Iris pigment epithelial cell (primary cell): Measurements from ENCODE around the gene CEP290.
"Not testable (repeated sequence)": the region's sequence is repeated elsewhere in the genome, so short reads cannot be mapped to it uniquely, and the experiment has no call there.

ENCODE experiments used
- DNase-seq: peaks from one replicate; pipeline ENCODE4 v3.0.0-alpha.2; 2011; ENCODE audit warnings: low read depth

The CEP290 gene

DNA sequence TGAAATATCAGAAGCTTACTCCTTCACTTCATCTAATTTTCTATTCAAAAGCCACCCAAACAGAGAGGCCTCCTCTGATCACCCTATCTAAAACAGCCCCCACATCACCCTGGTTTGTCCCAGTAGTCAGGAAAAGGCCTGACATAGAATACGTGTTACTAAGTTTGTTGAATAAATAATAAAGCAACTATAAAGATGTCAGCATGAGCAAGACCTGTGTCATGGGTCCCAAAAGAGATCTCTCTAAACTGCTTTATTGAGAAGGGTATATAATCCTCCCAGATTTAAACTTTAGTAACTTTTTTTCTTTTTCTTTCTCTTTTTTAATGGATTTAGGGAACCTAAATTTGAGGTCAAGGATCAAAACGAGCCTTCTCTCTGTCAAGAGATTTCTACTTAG, 85.3 kb downstream of the CEP290 start:
- DNase-seq = no peak

DNA sequence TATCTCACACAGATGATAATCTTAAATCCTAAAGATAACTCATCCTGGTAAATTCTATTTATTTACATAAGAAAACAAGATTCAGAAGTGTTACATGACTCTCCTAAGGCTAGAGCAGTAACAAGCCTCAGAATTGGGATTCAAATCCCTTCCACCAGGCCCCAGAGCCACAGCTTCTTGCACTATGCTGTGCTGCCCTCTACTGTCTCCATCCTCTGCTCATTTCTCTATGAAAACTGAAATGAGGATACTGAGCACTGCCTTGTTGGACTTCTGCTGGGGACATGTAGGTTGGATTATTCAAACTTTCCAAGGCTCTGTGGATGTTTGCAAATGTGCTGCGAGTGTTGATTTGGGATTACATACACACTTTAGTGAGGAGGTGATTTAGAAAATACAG, 89.2 kb downstream of the CEP290 start:
- peak; percentile 58 for DNase-seq

DNA sequence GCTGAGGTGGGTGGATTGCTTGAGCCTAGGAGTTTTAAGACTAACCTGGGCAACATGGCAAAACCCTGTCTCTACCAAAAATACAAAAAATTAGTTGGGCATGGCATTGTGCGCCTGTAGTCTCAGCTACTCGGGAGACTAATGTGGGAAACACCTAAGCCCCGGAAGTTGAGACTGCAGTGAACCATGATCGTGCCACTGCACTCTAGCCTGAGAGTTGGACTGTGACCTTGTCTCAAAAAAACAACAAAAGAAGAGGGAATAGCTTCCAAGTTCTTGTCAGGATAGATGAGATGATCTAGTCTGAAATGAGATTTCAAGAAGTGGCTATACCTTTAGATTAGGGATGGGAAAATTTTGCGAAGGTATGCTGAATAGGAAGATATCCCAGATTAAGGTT, 97.9 kb downstream of the CEP290 start:
- DNase-seq = no peak

DNA sequence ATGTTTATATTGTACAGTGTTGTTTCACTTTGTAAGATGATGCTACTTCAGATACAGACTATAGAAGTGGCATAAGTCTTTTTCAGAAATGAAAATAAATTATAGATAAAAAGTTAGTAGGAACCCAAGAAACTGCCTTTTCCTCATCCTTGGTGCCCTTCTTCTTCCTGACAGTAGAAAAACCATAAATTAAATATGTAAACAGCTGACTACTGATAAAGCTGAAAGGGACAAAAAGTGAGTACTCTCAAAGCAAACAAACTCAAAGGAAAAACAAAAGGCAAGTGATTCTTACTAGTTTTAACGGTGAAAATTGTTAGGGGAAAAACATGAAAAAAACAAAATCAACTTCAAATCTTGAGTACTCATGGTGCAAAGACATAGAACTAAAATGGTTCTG, 104.1 kb downstream of the CEP290 start:
- no peak for DNase-seq

DNA sequence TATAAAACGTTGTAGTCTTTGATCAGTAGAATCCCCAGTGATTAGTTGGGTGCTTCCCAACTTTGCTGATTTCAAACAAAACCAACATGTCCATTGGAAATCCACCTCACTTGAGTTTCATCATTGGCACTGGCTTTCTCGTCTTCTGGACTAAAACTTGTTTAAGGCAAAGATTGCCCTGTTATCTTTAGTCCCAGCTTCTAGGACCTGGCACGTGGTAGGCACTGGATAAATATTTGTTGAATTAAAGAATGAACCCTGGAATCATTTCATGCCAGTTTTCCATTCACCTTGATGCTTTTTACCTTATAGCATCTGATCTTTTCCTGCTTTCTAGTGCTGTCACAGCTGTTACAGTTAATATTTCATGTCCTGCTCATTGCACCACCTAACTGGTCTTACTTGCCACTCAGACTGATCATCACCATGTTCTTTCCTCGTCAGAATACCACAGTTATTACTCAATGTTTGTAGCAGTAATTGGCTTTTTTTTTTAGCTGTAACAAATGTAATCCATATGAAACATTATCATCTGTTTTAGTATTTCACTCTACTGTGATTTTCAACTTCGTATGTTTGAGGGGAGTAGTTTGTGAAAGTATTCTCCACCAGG, 105.4 kb downstream of the CEP290 start:
- DNase-seq = peak; percentile 73

DNA sequence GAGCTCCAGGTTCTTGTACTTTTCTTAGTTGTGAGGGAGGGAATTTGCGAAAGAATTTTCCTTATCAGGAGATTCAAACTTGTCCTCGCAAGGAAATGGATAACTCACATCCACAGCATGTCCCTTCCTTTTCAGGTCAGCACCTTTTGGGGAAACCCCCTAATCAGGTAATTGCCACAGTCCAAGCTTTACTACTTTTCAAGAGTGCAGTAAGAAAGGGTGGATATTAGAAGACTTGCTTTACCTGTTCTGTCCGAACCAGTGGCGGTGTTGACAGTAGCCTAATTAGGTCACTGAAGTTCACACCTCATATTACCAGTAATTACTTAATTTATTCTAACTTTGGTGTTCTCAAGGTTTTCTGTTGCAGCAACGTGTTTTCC, 106.0 kb downstream of the CEP290 start:
- DNase-seq = no peak

DNA sequence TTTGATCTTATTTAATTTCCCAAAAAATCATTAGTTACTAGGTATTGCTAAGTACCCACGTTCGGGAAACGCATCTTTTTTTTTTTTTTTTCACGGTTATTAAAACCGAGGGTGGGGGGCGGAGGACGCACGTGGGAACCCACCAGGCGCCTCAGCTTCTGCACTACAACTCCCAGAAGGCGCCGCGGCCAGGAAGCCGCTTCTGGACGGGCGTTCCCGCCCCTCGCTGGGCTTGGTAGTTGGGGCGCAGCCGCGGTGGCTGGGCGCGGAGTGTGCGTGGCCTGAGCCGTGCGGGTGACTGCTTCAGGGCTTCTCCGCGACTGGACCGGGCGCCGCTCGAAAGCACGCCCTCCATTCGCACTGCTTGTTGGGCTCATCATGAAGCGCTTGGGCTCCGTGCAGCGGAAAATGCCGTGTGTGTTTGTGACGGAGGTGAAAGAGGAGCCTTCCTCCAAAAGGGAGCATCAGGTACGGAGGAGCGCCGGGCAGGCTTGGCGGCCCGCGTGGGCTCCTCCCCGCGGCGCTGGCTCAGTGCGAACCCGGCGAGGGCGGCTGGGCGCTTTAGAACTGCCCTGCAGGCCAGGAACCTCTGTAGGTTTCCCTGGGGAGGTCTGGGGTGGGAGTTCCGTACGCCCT, 106.5 kb downstream of the CEP290 start:
- peak; percentile 90 for DNase-seq

DNA sequence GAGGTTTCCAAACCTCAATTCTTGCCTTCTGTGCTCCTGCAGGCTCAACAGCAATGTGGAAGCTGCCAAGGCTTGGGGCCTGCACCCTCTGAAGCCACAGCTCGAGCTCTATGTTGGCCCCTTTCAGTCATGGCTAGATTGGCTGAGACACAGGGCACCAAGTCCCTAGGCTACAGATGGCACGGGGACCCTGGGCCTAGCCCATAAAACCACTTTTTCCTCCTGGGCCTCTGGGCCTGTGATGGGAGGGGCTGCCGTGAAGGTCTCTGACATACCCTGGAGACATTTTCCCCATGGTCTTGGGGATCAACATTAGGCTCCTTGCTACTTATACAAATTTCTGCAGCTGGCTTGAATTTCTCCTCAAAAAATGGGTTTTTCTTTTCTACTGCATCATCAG, 110.7 kb downstream of the CEP290 start:
- not testable (repeated sequence) for DNase-seq

DNA sequence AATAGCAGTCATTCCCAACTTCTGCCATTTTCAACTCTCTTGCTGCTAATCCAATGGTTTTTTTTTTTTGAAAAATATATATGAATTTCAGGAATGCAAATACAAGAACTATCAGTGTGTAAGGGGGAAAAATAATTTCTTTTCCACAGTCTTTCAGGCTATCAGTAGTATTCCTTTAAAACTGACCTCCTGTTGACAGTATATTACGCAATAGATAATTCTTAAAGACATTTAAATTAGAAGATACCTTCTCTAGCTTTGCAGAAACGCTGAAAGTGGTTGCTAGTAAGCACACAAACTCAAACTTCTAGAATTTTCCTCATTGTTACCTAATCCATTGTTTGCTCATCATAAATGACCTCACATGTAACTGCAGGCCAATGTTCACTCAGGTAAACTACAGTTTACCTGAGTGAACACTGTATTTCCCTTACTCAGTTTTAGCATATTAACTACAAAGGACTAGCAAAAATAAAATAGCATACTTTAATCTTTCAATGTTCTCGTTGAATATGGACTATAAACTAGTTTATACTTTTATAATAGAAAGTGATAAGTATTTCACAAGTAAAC, 112.7 kb downstream of the CEP290 start, which contains the start of gene C12orf50:
TSS of gene C12orf50 (minus strand) at position 309 of the 573 bp plus-strand sequence. CDS start 2,439 bp downstream, outside the sequence.
- no peak for DNase-seq

DNA sequence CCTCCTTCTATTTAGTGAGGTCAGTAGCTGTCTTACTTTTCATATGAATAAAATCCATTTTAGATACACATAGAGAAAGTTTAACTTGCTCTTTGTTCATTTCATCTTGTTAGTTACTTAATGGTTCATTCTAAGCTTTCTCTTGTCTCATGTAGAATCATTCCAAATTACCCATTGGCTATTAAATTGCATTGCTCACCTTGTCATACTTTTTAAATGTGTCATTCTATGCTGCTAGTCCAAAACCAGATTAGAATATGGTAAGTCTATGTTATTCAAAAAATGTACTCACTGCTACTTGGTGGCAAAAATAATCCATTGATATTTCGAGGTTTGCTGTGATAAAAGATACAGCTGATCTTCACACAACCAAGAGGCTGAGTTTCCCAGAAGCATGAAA, 115.7 kb downstream of the CEP290 start:
- DNase-seq = no peak

DNA sequence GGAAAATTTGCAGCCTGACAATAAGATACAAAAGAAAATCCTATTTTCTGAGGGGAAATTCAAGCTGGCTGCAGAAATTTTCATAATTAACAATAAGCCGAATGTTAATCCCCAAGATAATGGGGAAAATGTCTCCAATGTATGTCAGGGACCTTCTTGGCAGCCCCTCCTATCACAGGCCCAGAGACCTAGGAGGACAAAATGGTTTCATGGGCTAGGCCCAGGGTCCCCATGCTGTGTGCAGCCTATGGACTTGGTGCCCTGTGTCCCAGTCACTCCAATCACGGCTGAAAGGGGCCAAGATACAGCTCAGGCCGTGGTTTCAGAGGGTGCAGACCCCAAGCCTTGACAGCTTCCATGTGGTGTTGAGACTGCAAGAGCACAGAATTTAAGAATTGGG, 123.9 kb downstream of the CEP290 start:
- no peak for DNase-seq

DNA sequence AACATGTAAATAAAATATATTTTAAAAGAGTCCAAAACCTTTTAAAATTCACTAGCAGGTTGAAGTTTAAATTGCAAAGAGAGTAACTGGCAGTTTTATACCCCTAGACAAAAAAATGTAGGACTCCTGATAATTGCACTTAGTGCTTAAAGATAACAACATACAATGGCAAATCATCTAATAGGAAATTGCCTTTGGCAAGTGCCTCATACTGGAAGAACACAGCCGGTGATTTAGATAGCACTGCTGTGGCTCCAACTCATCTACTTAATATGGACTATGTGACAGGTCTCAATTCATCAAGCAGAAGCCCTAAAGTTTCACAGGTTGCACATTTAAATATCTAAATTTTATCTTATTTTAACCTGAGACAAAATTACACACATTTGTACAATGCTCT, 126.1 kb downstream of the CEP290 start:
- DNase-seq = no peak

DNA sequence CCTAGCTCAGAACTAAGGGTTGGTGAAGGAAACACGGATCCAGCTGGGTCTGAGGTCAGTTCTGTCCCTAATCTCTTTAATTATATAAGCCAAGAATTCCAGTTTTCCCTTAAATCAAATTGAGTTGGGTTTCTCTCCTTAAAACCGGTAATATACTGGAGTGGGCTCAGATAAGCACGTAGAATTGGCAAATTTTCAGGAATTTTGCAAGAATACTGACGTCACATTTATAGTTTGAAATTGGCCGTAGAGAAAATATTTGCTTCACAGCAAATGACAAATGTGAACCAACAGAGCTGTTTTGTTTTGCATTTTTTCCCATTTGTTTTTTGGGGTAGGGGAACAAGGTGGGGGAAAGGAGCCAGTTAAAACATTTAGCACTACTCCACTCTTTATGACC, 130.1 kb downstream of the CEP290 start:
- no peak for DNase-seq

DNA sequence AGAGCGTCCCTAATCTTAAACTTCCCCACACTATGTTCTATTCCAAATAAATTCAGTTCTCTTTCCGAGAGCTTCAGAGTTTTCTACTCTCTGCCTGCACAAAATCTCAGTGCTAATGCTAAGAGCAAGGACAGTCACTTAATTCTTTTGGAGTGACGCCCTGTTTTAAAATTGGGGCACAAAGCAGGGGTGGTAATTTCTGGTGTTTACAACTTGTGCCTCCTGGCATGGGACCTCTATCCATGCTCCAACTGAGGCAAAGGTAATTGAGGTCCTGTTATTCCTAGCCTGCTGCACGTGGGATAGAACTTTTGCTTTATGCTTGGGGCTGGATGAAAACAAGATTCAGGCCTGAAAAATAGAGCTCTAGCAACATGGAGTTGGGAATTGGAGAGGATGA, 135.5 kb downstream of the CEP290 start:
- no peak for DNase-seq

DNA sequence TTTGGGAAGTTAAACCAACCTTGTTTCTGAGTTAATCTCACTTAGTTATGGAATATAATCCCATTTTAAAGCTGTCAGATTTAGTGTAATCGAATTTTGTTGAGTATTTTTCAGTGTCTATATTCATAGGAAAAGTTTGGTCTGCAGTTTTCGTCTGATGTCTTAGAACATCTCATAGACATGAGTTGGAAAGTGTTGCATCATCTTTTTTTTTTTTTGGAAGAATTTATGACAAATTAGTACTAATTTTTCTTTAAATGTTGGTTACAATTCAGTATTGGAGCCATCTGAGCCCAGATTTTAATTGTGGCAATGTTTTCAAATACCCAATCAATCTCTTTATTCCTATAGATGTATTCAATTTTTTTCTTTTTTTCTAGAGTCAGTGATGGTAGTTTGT, 140.6 kb downstream of the CEP290 start:
- no peak for DNase-seq
